Measurements from ENCODE around the gene GATA3.

Gene GATA3

DNA sequence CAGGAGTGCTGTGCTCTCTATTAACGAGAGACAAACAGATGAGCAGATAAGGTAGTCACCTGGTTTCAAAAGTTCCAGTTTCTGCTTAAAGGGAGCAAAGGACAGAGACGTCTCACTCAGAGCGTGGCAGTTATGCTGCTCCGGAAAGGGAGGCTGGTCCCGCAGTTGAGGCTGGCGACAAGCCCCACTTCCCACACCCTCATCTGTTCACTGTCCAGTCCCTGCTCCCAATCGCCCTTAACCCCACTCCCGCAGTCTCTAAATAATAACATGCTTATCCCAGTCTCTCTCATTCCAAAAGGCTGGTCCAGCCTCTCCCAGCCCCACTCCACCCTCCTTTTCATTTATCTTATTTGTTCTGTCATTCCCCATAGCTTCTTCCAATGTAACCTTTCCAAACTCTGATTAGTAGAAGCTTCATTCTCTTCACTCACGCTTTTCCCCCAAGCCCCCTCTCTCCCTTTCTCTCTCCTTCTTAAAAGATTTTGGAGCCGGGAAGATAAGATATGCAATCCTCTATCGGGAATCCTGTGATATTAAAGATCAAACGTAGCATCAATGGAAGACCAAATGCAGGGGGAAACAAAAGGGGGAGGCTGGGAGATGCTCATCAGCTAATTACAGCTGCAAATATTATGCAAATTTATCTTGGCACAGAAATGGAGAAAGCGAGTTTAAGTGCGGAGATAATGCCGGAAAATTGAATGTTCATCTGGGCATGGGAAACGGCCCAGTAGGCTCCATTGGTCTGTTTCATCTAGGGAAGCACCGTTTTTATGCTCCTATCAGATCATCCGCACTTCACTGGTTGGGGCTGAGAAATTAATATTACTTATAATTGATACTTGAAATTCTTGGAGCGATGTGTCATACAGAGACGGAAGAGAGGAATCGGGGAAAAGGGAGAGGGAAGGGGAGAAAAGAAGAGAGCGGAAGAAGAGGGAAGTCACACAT lies 16.3 kb upstream of the GATA3 start:
- no peak for DNase-seq (ENCODE audit: low spot score)

GRCh38 chr10:8039321-8039881 lies 15.1 kb upstream of the GATA3 start:
- no peak for DNase-seq (ENCODE audit: low spot score)

GRCh38 chr10:8040651-8041050 lies 13.8 kb upstream of the GATA3 start:
- DNase-seq (ENCODE audit: low spot score), result no peak

DNA sequence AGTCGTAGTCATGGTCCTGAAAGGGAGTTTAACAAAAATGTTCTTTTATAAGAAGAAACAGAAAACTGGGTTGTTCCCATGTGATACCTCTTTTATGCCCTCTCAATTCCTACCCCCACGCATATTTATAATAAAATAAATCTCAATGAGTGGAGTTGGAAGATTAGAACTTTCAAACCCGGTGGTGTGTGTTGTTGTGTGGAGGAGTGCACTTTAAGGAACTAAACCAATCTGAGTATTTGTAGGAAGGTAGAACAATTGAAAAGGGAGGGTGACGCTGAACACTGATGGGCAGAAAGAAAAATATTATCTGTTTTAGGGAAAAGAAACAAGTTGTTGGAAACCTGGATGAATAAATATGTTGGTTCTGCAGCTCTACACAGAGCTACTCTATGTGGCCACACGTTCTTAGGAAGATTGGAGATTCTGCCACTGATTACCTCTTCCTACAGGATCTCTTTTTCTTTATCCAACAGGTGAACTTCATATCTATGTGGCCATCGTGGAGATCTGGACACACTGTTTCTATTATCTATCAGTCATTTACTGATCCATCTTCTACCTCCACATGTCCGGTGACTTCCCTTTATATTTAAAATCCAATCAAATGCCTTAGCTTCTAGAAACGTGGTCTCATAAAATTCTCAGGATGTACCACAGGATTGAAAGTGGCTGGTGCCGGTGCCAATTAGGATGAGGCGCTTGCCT lies 13.1 kb upstream of the GATA3 start:
- DNase-seq (ENCODE audit: low spot score), result no peak

DNA sequence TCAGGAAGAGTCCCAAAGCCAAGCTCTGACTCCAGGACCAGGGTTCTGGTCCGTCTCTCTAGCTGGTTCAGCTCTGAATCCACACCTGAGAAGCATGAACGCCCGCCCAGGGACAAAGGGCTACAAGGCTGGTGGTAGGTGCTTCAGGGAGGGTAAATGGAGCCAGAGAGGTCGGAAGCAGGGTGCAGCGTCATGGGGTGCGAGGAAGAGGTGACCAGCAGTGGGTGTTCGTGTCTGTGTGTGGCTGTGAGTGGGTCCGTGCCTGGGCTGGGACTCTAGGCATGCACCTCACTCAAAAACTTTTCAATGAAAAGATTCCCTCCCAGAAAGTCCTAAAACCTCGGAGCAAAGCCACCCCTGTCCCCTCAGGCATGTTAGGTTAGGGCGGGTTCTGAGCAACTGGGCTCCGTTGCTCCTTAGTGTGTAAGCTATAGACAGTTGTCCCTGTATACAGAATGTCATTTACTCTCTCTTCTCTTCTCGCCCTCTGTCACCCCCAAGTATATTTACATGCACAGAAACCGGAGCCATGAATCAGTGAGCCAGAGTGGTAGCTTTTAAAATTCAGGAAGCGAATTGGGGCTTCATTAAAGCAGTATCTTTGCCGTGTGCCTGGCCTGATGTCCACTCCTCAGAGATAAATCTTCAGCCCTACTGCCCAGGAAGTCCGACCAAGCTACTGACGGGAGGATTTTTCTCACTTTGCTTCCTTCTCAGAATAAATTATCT lies 12.3 kb upstream of the GATA3 start:
- DNase-seq (ENCODE audit: low spot score), result no peak

DNA sequence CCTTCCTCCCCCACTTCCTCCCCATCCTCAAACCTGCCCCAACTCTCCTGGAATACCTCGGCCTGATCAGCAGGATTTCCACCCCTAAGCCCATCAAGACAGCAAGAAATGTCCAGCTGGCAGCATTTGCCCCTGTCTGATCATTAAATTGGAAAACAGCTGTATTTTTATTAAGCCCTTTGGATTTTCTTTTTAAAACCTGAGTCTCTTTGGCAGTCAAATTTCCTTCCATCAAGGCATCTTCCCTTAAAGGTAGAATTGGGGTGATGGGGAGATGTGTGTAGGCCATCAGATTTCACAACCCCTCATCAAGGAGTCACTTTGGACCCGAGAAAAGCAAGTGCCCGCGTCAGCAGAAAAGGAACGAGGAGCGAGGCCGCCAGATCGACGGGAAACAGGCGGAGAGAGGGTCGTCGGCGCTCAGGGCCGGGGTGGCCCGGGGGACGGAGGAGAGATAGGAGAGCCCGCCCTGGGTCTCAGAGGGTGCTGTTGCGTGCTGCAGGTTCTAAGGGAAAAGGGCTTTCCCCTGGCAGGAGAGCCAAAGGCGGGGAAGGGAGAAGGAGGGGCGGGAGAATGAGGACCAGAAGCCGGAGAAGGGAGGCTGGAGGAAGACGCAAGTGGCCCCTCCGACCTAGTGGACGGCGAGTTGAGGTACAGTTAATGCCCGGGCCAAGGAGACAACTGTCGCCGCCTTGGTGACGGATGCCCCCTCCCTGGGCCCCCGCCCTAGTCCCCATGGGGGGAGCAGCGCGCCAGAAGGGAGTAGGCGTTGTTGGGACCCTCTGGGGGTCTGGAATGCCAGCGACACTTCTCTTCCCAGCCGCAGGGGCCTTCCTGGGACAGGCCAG lies 11.5 kb upstream of the GATA3 start:
- DNase-seq (ENCODE audit: low spot score), result no peak

DNA sequence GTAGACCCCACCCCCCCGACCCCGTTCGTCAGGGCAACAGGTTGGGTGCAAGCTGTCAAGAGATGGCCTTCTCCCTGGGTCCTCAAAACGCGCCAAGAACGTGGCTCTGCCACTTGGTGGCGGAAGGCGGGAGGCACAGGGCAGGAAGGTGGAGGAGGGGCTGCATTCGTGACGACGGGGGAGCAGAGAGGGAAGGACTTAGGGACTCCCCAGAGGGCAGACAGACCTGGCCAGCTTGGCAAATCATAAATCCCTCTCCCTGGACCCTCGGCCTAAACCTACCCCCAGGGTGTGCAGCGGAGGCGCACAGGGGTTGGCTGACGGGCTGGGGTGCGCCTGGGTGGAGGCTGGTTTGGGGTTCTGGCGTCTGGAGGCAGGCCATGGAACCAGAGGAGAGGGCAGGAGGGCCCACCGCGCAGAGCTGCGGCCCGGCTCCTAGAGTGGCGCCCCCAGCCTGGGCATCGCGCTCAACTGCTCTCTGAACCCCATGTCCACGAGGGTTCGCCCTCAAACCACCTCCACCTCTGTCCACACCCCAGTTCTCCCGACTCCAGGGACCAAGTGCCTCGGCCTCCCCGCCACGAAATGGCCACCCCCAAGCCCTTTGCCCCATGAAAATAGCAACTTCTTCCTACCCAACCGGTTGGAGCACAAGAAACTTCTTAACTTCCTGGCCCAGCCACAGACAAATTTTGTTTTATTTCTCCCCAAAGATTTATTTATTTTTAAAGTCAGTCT lies 10.8 kb upstream of the GATA3 start:
- DNase-seq (ENCODE audit: low spot score), result no peak

DNA sequence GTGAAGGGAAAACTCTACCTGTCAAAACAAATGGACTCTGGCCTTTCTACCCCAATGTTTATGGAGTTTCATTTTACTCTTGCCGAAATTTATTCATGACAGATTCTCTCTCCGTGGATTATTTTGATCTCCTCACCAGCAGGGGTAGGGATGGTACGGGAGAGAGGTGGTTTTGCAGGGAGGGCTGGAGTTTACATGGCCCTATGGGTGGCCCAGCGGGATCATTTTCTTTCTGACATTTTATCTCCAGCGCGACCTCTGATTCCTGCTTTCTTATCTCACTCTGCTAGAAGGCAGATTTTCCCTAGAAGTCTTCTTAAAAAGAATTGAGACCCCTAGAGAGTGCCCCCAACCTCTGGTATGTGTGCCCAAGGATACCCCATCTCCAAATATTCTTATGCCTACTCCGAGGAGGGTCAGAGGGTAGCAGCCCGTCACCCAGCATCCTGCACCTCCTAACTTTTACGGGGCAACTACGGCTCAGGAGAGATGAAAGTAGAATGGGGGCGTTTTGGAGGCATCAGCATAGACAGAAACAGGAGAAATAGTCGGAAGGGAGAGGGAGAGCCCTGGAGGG lies 10.1 kb upstream of the GATA3 start:
- DNase-seq (ENCODE audit: low spot score), result no peak

GRCh38 chr10:8044908-8045725 lies 9.4 kb upstream of the GATA3 start:
- DNase-seq (ENCODE audit: low spot score), result no peak

DNA sequence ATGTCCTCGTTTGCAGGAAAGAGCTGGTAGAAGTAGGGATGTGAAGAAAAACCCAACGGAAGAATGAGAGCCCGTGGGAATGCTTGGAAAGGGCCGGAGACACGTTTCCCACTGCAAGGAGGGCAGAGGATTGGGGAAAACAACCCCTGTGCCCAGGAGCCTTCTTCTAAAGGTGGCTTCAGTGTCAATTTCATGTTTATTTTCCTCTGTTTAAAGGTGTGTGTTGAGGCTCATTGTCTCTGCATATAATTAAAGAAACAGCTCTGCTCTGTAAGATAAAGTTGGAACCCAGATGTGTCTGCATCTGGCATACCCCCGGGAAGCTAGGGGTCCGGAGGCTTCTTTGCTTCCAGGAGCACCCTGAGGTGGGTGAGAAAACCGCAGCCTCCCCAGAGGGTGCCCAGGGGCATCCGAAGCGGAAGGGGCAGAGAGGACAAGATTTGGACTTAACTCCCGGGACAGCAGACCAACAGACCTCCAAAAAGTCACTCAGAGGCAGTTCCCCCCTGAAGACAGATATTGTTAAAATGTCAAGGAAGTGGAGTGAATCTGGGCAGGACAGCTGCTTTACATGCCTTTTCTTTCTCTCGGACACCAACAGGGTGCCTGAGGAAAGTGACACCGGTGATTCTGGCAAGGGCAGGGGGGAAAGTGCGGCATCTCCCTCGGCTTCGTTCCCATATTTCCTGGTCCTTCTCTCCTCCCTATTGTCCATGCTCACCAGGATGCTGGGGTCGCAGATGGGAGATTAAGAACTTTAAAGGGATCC lies 8.6 kb upstream of the GATA3 start:
- no peak for DNase-seq (ENCODE audit: low spot score)

DNA sequence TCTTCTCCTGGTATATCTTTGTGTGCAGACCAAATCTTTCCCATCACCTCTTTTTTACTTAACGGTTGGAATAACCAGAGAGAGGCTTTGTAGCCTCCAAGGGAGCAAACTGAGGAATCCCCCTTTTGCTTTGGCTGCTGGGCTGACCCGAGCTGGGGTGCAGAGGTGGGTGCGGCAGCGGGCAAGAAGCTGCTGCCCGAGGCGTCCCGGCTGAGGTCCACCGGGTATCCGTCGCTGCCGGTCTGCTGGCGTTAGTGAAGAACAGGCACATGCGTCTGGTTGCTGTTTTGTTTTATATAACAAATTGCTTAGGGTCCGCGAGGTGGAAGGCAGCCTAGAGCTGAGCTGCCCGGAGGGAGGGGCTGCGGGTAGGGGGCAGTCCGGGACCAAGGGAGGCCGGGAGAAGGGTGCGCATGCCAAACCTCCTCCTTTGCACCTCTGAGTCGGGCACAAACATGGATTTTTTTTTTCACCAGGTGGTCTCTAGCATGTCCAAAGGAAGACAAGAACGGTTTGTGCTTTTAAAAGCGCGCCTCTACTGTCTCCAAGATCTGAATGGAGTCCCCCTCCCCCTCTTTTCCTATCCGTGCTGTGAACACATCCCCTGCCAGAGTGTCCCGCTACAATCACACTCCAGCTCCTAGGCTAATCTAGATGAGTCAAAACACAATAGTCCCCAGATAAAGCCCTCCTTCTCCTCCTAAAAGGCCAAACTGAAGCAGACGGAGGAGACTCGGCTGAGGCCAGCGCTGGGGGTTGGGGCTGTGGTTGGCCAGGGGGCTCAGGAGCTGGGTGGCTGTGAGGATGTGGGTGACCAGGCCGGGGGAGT lies 6.8 kb upstream of the GATA3 start:
- DNase-seq (ENCODE audit: low spot score), result no peak

DNA sequence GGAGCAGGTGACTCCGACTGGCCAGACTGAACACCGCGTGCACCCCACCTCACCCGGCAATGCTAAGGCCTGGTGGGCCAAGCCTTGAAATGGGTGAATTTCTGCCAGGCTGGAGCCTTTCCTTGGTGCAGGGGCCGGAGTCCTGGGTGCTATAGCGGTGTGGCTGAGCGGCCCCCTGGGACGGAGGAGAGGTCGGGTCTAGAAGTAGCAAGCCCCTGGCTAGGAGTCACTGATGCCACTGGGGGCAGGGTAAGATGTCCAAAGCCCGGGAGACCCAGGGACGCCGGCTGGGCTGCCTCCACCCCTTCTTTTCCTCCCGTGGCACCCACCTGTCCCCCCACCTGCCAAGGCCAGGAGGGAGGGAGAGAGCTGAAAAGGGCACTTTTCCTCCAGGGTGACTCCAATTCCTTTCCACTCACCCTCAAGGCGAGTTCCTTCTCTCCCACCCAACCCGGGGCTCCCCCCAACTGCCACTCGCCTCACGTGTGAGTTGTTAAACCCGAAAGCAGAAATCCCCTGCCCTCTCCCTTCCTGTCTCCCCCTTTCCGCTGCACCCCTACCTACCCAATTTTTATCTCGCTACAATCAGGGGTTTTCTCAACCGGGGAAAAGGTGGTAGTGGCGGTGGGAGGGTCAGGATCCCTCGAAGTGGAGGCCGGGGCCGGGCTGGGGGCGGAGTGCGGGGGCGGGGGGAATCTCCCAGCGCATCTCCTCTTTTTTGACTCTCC lies 6.0 kb upstream of the GATA3 start:
- no peak for DNase-seq (ENCODE audit: low spot score)

- no peak for DNase-seq (ENCODE audit: low spot score)
Measured at GRCh38 chr10:8049045-8049864, 5.2 kb upstream of the GATA3 start.

DNA sequence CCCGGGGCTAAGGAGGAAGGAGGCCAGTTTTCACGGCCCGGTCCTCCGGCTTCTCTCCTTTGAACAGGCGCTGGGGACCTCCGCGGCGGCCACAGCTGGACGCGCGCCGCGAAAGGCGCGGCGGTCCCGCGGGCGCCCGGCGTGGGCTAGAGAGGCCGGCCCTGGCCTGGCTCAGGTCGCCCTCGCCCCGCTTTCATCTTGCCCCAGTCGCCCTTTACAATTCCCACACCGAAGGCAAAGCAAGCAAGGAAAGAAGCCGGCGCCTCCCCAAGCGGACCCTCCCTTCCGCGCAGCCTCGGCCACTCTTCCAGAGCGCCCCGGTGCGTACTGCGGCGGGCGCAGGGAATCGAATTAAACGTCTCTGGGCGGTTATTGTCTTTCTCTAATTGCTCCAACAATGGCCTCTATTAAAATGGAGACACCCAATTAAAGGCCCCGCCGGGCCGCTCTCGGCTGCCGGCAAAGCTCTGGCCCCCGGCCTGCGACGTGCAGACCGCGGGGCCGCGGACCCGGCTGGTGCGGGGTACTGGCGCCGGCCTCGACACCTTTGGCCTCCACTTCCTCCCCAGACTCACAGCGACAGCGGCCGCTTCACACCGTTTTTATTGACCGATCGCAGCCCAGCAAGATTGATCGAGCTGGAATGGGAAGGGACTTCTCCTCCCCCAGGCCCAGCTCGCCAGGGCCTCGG lies 4.5 kb upstream of the GATA3 start:
- DNase-seq (ENCODE audit: low spot score), result no peak

DNA sequence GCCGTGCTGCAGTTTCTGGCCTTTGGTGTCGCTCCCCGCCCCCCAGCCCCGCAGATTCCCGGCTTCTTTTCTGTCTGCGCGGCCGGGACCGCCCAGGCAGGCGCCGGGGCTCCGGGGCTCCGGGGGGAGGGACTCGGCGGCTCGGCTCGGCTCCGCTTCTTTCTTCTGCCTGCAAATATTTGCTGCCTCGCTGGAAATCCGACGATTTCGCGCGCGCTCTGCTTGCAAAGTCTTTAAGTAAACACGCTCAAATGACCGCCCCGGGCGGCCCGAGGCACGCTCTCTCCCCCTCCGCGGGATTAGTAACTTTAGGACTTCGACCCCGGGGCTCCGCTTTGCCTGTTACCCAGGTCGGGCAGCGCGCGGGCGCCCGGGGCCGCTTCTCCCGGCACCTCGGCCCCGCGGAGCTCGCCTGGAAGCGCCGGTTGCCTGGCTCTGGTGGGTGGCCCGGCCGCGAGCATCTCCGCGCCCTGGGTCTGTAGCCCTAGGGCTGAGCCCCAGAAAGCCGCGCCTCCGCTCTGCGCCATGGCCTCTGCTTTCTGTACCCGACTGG lies 3.9 kb upstream of the GATA3 start:
- DNase-seq (ENCODE audit: low spot score), result no peak

Measured in RKO (cell line).